SKM-1 treated with dmso at 0.1 percent for 144 hours (cell line): ENCODE data around the gene MBD6.
"Not testable (repeated sequence)": the region's sequence is repeated elsewhere in the genome, so short reads cannot be mapped to it uniquely, and the experiment has no call there.

Experiments
- DNase-seq: peaks from one replicate; lab custom pipeline; 2025; ENCODE audit not compliant: unreplicated experiment; lab: John Stamatoyannopoulos, UW

The MBD6 gene

DNA sequence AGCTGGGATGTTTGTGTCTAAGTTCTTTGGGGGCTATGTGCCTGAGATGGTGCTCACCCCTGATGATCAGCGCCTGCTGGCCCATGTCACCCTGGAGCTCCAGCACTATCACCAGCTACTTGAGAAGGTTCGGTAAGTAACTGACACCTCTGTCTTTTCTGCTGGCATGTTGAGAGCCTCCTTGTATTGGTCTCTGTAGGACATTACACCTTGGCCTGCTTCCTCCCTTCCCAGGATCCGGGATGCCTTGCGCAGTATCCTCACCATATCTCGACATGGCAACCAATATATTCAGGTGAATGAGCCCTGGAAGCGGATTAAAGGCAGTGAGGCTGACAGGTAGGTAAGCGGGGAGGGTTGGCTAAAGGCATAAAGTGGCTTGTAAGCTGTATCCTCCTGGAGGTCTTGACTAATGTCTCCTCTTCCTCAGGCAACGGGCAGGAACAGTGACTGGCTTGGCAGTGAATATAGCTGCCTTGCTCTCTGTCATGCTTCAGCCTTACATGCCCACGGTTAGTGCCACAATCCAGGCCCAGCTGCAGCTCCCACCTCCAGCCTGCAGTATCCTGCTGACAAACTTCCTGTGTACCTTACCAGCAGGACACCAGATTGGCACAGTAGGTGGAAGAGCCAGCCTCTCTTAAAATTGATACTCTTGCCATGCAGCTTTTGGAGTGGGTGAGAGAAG lies 7.8 kb upstream of the MBD6 start:
- DNase-seq: no peak

- DNase-seq: no peak
Measured at GRCh38 chr12:57515408-57515933, 7.2 kb upstream of the MBD6 start.

- DNase-seq: no peak
Measured at GRCh38 chr12:57515934-57516541, 6.6 kb upstream of the MBD6 start.

GRCh38 chr12:57516617-57517153 lies 5.9 kb upstream of the MBD6 start:
- DNase-seq: no peak

GRCh38 chr12:57517187-57517586 lies 5.4 kb upstream of the MBD6 start:
- DNase-seq: no peak

DNA sequence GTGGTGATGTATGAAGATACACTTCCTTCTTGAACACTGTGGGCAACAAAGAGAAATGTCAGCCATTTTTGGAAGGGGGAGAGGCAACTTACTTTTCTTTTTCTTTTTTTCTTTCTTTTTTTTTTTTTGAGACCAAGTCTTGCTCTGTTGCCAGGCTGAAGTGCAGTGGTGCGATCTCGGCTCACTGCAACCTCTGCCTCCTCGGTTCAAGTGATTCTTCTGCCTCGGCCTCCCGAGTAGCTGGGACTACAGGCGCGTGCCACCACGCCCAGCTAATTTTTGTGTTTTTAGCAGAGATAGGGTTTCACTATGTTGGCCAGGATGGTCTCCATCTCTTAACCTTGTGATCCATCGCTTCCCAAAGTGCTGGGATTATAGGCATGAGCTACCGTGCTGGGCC lies 4.9 kb upstream of the MBD6 start:
- DNase-seq: not testable (repeated sequence)

- no peak for DNase-seq
Measured at GRCh38 chr12:57518176-57518919, 4.3 kb upstream of the MBD6 start.

DNA sequence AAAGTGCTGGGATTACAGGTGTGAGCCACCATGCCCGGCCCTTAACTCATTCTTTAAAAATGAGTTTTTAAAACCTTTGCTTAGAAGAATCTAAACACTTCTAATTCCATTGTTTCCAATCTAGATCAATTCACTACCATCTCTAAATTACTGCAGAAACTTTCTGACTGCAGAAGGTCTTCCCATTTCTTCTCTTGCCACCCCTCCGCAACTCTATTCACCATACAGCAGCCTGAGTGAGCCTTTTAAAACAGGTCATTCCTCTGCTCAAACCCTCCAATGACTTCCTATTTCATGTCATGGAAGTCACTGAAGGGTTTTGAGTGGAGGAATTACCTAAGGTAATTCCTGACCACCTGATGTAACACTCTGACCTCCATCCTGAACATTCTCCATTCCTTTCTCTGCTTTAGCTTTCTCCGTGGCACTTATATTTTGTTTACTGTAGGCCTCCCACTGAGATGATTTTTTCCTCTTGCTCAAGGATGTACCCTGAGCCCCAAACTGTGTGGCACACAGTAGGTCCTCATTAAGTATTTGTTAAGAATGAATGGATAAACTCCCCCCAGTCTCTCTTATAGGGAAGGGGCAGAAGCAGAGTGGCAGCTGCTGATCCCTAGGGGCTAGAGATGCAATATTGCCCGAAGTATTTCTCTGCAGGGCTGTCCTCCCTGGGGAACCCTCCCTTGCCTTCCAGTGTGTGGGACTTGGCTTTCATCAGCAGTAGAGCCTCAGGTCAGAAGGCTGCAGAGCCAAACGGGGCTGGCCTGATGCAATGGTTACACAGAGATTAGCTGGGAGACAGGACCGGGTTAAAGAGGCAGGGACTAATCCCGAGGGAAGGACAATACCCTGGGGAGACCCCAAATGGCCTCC lies 3.5 kb upstream of the MBD6 start:
- no peak for DNase-seq

DNA sequence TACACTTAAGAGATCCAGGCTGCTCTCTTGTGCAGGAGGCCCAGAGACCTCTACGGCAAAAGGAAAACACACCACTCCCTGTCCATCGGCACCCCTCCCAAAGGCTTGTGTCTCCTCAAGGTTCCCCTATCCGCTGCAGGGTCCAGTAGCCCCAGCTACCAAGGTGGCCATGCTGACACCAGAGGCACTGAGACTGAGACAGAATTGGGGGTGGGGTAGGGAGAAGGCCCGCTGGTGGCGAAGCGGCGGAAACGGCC lies 2.9 kb upstream of the MBD6 start:
- no peak for DNase-seq

DNA sequence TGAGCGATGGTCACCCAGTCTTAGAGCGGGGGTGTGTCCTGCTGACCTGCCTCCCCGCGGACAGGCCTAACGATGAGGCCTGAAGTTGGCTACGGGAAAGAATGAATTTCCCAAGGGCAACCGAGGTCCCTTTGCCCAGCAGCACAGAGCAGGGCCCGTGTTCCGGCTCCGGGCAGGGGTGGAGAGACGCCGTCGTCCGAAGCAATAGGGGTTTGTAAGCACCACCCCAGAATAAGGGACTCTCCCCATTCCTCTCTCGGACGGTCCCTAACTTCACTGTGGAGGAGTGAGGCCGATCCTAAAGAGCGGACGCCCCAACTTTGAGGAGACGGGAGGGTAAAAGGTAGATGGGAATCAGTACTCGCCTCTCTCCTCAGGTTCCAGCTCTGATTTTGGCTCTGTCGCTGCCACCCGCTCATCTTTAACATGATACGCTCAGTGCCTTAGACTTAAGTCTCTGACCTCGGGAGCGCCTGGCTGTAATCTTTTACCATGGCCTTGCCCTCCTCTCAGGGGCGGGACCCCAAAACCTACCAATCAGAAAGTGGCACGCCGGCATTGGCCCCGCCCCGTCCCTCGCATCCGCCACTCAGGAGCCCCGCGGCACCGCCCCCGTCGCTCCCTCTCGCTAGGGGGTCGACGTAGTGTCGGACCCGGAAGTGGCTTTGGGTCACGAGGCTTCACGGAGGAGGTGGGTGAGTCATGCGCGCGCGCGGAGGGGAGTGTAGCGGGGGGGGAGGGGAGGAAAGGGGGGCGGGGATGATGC lies 2.4 kb upstream of the MBD6 start, which contains the start of gene DDIT3:
Gene DDIT3, minus strand, starts transcription at position 462 of the 766 bp plus-strand sequence. CDS start 3,108 bp downstream, outside the sequence.
- peak; percentile 81 for DNase-seq

GRCh38 chr12:57521525-57522010 lies 1.1 kb upstream of the MBD6 start:
- no peak for DNase-seq

DNA sequence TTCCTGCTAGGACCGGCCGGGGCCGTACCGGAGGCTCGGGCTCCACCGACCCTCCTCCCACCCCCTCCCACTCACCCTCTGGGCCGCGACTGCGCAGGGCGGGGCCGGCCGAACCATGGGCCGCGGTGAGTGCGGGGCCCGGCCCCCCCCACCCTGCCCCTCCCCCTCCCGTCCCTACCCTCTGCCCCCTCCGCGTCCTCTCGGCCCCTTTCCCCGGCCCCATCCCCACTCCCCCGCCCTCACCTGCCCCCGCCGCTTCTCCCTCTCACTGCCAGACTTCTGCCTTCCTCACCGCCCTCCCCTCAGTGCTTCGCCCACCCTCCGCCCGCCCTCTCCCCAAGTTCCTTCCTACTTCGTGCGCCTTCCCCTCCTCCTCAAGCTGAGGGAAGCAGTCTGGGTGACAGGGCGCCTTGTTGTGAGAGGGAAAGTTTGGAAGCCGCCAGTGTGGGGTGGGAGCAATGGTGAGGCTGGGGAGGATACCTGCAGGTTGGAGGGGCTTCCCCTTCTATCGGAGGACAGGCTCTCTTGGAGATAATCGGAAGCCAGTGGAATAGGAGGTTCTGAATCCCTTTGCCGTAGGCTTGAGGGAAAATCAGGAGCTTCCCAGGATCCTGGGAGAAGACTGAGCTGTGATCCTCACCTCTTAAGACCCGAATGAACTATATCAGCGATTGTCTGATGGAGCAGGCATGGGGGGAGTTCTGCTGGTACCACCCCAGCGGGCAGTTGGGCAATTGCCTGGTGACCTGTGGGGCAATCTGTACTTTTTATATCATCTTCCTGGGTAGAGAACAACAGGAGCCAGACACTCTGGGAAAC lies 472 bp downstream of the MBD6 start:
- peak; percentile 39 for DNase-seq

DNA sequence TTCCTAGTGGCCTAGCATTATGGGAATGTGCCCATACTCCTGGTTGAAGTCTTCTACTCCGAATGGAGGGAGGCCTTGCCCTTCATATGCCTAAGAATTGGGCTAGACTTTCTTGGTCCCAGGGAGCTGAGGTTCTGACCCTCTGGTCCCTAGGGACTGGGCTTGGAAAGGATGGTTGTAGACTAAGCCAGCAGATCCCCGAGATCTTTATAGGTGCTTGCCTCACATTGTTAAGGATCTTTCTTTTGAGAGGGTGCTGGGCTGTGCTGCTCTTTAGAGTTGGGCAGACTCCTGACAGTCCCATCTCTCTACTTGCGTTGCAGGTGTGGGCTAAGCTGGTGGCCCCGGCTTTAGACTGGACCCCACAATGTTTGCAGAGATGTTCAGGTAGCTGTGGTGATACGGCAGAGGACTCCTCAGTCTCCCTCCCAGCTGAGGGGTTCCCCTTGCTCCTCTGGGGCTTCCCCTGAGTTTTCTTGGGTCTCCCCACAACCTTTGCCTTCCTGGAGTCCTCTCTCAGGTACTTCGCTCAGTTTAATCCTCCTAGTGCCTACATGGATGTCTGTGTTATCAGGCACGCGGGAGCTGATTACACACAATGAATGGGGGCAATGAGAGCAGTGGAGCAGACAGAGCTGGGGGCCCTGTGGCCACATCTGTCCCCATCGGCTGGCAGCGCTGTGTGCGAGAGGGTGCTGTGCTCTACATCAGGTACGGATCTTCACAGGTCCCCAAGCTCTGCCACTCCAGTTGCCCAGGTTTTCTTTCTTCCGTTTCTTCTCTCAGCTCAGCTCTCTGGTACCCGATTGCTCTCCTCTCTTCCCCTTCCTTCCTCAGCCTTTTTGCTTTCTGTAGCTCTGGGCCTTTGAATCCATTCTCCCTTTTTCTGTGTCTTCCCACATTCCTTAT lies 1.3 kb downstream of the MBD6 start:
- DNase-seq: no peak

DNA sequence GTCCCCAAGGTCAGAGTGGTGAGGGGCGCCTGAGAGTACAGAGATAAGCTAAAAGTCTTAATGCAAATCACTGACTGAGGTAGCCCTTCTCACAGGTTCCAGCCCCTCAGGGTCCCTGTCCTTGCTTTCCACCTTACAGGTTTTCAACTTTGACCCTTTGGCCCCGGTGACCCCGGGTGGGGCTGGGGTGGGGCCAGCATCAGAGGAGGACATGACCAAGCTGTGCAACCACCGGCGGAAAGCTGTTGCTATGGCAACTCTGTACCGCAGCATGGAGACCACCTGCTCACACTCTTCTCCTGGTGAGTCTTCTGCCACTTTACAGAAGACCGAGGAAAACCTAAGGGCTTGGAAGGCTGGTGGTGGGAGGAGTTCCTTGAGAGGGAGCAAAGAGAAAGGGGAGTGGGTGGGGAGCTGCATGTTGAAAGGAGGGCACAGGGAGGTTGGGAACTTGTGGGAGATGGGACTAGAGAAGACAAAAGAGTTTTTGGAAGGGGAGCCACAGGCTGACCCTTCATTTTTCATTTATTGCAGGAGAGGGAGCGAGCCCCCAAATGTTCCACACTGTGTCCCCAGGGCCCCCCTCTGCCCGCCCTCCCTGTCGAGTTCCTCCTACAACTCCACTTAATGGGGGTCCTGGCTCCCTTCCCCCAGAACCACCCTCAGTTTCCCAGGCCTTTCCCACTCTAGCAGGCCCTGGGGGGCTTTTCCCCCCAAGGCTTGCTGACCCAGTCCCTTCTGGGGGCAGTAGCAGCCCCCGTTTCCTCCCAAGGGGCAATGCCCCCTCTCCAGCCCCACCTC lies 2.4 kb downstream of the MBD6 start:
- no peak for DNase-seq

- no peak for DNase-seq
Measured at GRCh38 chr12:57525615-57526383, 3.2 kb downstream of the MBD6 start.

GRCh38 chr12:57526477-57527126 lies 4.0 kb downstream of the MBD6 start:
- no peak for DNase-seq
